CD14-positive monocyte (primary cell): Measurements from ENCODE around the gene GMPR. TPM values are rescaled to one million over a fixed set of nuclear protein-coding genes. Genes with fewer than 3 reads are reported as not detected.

Experiments used
- DNase-seq, 3 donors: peaks; one replicate each; pipeline ENCODE4 v3.0.0-alpha.2; 2011 to 2022
- H2AFZ ChIP-seq: 2 replicates; pipeline ENCODE4 v1.6.0; 2012; ENCODE audit warnings: mild to moderate bottlenecking, low read depth, low read length, inconsistent platforms; ENCODE audit not compliant: insufficient read depth, poor library complexity, severe bottlenecking
- H3K27ac ChIP-seq, 2 donors: 1 replicate in 1 of 2; 2 replicates in 1 of 2; pipeline ENCODE4 v1.5.1; 2012 to 2013; ENCODE audit warnings: low read length in 2 of 2, control low read depth in 1 of 2, inconsistent platforms in 1 of 2, low read depth in 1 of 2, mild to moderate bottlenecking in 1 of 2
- H3K27me3 ChIP-seq, 2 donors: one replicate each; pipeline versions ENCODE4 v1.6.0 to v1.6.1; 2011 to 2013; ENCODE audit warnings: low read length in 2 of 2; ENCODE audit not compliant: control insufficient read depth in 2 of 2, insufficient read depth in 2 of 2
- H3K36me3 ChIP-seq, 2 donors: replicated peaks in 1 of 2; 1 replicate in 1 of 2; 2 replicates in 1 of 2; pipeline versions ENCODE4 v1.5.1 to v1.6.1; 2012 to 2013; ENCODE audit warnings: low read length in 2 of 2, control low read depth in 1 of 2, inconsistent platforms in 1 of 2, mild to moderate bottlenecking in 1 of 2; ENCODE audit not compliant: insufficient read depth in 2 of 2, control insufficient read depth in 1 of 2
- H3K4me1 ChIP-seq, 2 donors: 1 replicate in 1 of 2; 2 replicates in 1 of 2; pipeline versions ENCODE4 v1.5.1 to v1.6.1; 2012 to 2013; ENCODE audit warnings: low read length in 2 of 2, control low read depth in 1 of 2, inconsistent platforms in 1 of 2, mild to moderate bottlenecking in 1 of 2, moderate library complexity in 1 of 2; ENCODE audit not compliant: insufficient read depth in 2 of 2, control insufficient read depth in 1 of 2
- H3K4me2 ChIP-seq: replicated peaks from 2 replicates; pipeline ENCODE3; 2012; ENCODE audit warnings: low read length, moderate library complexity, mild to moderate bottlenecking; ENCODE audit not compliant: poor library complexity, severe bottlenecking; ENCODE audit errors: extremely low read depth
- H3K4me3 ChIP-seq, 3 experiments: fragments of 200-600 bp in 1 of 3; sonication (generic) in 1 of 3; replicated peaks in 1 of 3; 1 replicate in 2 of 3; 2 replicates in 1 of 3; pipeline ENCODE4 v1.5.1; 2011 to 2013; ENCODE audit warnings: low read length in 3 of 3, mild to moderate bottlenecking in 3 of 3, control low read depth in 2 of 3, low read depth in 2 of 3, inconsistent platforms in 1 of 3, moderate library complexity in 1 of 3
- H3K79me2 ChIP-seq: 2 replicates; pipeline ENCODE4 v1.6.0; 2012; ENCODE audit warnings: mild to moderate bottlenecking, control low read depth, inconsistent platforms, low read length, moderate library complexity; ENCODE audit not compliant: insufficient read depth
- H3K9ac ChIP-seq: 2 replicates; pipeline ENCODE4 v1.6.0; 2017; ENCODE audit warnings: low read length, mild to moderate bottlenecking; ENCODE audit not compliant: insufficient read depth, poor library complexity, severe bottlenecking
- H3K9me3 ChIP-seq, 2 donors: replicated peaks in 1 of 2; 1 replicate in 1 of 2; 2 replicates in 1 of 2; pipeline versions ENCODE4 v1.5.1 to v1.6.1; 2012 to 2013; ENCODE audit warnings: low read length in 2 of 2, control low read depth in 1 of 2; ENCODE audit not compliant: control insufficient read depth in 1 of 2, insufficient read depth in 1 of 2
- H4K20me1 ChIP-seq: 2 replicates; pipeline ENCODE4 v1.6.0; 2012; ENCODE audit warnings: mild to moderate bottlenecking, low read length, control low read depth, moderate library complexity; ENCODE audit not compliant: insufficient read depth
- H3K27ac Mint-ChIP-seq, 7 donors: one replicate each; pipeline ENCODE4 v1.8.0; 2020; ENCODE audit warnings: mild to moderate bottlenecking in 7 of 7, mixed read lengths in 7 of 7, moderate library complexity in 6 of 7, inconsistent platforms in 2 of 7
- H3K27me3 Mint-ChIP-seq, 3 donors: one replicate each; pipeline ENCODE4 v1.8.0; 2021 to 2022; ENCODE audit warnings: low read depth in 3 of 3, mild to moderate bottlenecking in 3 of 3, mixed read lengths in 3 of 3, moderate library complexity in 3 of 3, inconsistent platforms in 1 of 3
- H3K36me3 Mint-ChIP-seq, 2 donors: one replicate each; pipeline ENCODE4 v1.8.0; 2020; ENCODE audit warnings: mixed read lengths in 2 of 2, inconsistent platforms in 1 of 2, mild to moderate bottlenecking in 1 of 2
- H3K4me1 Mint-ChIP-seq: one replicate; pipeline ENCODE4 v1.8.0; 2020; ENCODE audit warnings: mild to moderate bottlenecking, mixed read lengths
- H3K4me3 Mint-ChIP-seq, 2 donors: one replicate each; pipeline ENCODE4 v1.8.0; 2020; ENCODE audit warnings: mild to moderate bottlenecking in 2 of 2, mixed read lengths in 2 of 2, moderate library complexity in 1 of 2
- H3K9me3 Mint-ChIP-seq, 7 donors: one replicate each; pipeline ENCODE4 v1.8.0; 2020 to 2022; ENCODE audit warnings: mixed read lengths in 7 of 7, mild to moderate bottlenecking in 6 of 7, moderate library complexity in 6 of 7, inconsistent platforms in 2 of 7
- CTCF ChIP-seq: fragments of 200-600 bp; IDR thresholded peaks from one replicate; pipeline ENCODE4 v1.8.0; 2022; ENCODE audit warnings: antibody characterized with exemption, mild to moderate bottlenecking
- WGBS: methylation state at CpG from one replicate; pipeline ENCODE4 v1.1.5; 2013; ENCODE audit warnings: missing lambda C conversion rate; ENCODE audit not compliant: insufficient coverage; 5-methylcytosine and 5-hydroxymethylcytosine counted together
- intact Hi-C, 2 donors: fragments of 100-400 bp; cut with micrococcal nuclease; formaldehyde crosslinking; loops; one replicate each; pipeline versions ENCODE4 v1.15.0 to v1.15.1; 2023
- polyA plus RNA-seq, 3 donors: library from polyadenylated mRNA; depleted of rRNA in 1 of 3; unstranded in 2 of 3; stranded (reverse) in 1 of 3; fragments of 300-500 nt in 2 of 3; fragments of >200 nt in 1 of 3; fragmentation: Illumina TruSeq in 2 of 3; gene quantifications; 1 replicate in 2 of 3; 2 replicates in 1 of 3; pipeline ENCODE4 v1.2.3, GENCODE V29; 2012 to 2021

GMPR gene
- polyA plus RNA-seq, 3 donors = 1.9 to 3.8 (median 3.2) TPM

- Histone ChIP-seq H3K4me3 (no peak overlapping the region), H3K27ac (no peak overlapping the region), H3K9ac (no peak overlapping the region), H3K79me2 (no peaks in the 10 kb centered on the region), H3K4me2 (no peak overlapping the region), H3K27me3 (no peaks in the 10 kb centered on the region), H2AFZ (no peak overlapping the region), H3K4me1 (peaks cover 20% of the 10 kb centered on the region in 2 donors), H3K36me3 (no peaks in the 10 kb centered on the region), H3K9me3 (no peaks in the 10 kb centered on the region), H4K20me1 (peaks cover 31% of the 10 kb centered on the region)
- H3K4me3 Mint-ChIP-seq = no peak overlapping the region
- intact Hi-C loops = loop anchor here in 1 of 2 donors (10.0 kb wide), 2 partner anchors 436 to 626 kb away; no protein-coding TSS in a partner anchor
- no peak for DNase-seq
- peaks cover 19% of the 10 kb centered on the region for H3K4me1 Mint-ChIP-seq
- H3K9me3 Mint-ChIP-seq = peaks cover 0 to 2% (median 0%) of the 10 kb centered on the region in 7 donors
- H3K36me3 Mint-ChIP-seq = peaks cover 3 to 13% of the 10 kb centered on the region in 2 donors
- peak overlapping the region in 1 of 7 donors; percentile 21 for H3K27ac Mint-ChIP-seq
- WGBS = 89% methylated on average over 2 of the region's 3 CpGs
- no peak for TF ChIP-seq CTCF
- H3K27me3 Mint-ChIP-seq = no peaks in the 10 kb centered on the region
Observed at GRCh38 chr6:16339265-16339587, 100.8 kb downstream of the GMPR start.

GRCh38 chr6:16343593-16343992 is 105.2 kb downstream of the GMPR start:
- peaks cover 9% of the 10 kb centered on the region for H3K4me1 Mint-ChIP-seq
- peak overlapping the region in 3 of 7 donors; percentile 20 to 84 (median 20) for H3K27ac Mint-ChIP-seq
- Histone ChIP-seq H2AFZ (no peak overlapping the region), H3K4me2 (no peak overlapping the region), H3K27me3 (no peaks in the 10 kb centered on the region), H4K20me1 (peaks cover 11% of the 10 kb centered on the region), H3K27ac (no peak overlapping the region), H3K9ac (no peak overlapping the region), H3K4me3 (no peak overlapping the region), H3K9me3 (no peaks in the 10 kb centered on the region), H3K36me3 (peaks cover 0 to 2% of the 10 kb centered on the region in 2 donors), H3K79me2 (no peaks in the 10 kb centered on the region), H3K4me1 (peaks cover 10% of the 10 kb centered on the region in 2 donors)
- 92% methylated on average over 7 of the region's 8 CpGs for WGBS
- H3K27me3 Mint-ChIP-seq = peaks cover 0 to 2% (median 0%) of the 10 kb centered on the region in 3 donors
- intact Hi-C loops = no loop called here
- H3K36me3 Mint-ChIP-seq = peaks cover 6 to 22% of the 10 kb centered on the region in 2 donors
- no peak for TF ChIP-seq CTCF
- H3K4me3 Mint-ChIP-seq = no peak overlapping the region
- H3K9me3 Mint-ChIP-seq = peaks cover 0 to 3% (median 1%) of the 10 kb centered on the region in 7 donors
- no peak for DNase-seq
